OCI-LY1 (cell line): ENCODE results near the gene GMPR.

Experiments used
- H2AFZ ChIP-seq: fragments of 200-600 bp; sonication (generic), shearing (Covaris generic); 2 replicates; pipeline ENCODE4 v1.6.0; 2014; ENCODE audit warnings: antibody characterized with exemption, mild to moderate bottlenecking, low read length
- H3F3A ChIP-seq: fragments of 200-600 bp; sonication (generic), shearing (Covaris generic); 2 replicates; pipeline ENCODE4 v1.6.0; 2014; ENCODE audit warnings: mild to moderate bottlenecking, antibody characterized with exemption, low read length, moderate library complexity; ENCODE audit not compliant: insufficient read depth
- H3K27ac ChIP-seq: fragments of 200-600 bp; sonication (generic); 2 replicates; pipeline ENCODE4 v1.5.1; 2014; ENCODE audit warnings: low read length, mixed run types, mild to moderate bottlenecking, low read depth; ENCODE audit not compliant: poor library complexity, severe bottlenecking
- H3K27me3 ChIP-seq: fragments of 200-600 bp; sonication (generic); 2 replicates; pipeline ENCODE4 v1.6.0; 2014; ENCODE audit warnings: antibody characterized with exemption, mild to moderate bottlenecking, low read length, moderate library complexity; ENCODE audit not compliant: insufficient read depth
- H3K36me3 ChIP-seq: fragments of 200-600 bp; sonication (generic); 2 replicates; pipeline ENCODE4 v1.6.1; 2014; ENCODE audit warnings: mild to moderate bottlenecking, antibody characterized with exemption, low read length, moderate library complexity, mixed read lengths; ENCODE audit not compliant: insufficient read depth
- H3K4me1 ChIP-seq: fragments of 200-600 bp; sonication (generic); 2 replicates; pipeline ENCODE4 v1.5.1; 2014; ENCODE audit warnings: mild to moderate bottlenecking, low read length, moderate library complexity; ENCODE audit not compliant: insufficient read depth, severe bottlenecking
- H3K4me2 ChIP-seq: fragments of 200-600 bp; sonication (generic), shearing (Covaris generic); 2 replicates; pipeline ENCODE4 v1.6.1; 2014; ENCODE audit warnings: low read length
- H3K4me3 ChIP-seq: fragments of 200-600 bp; sonication (generic); 2 replicates; pipeline ENCODE4 v1.5.1; 2014; ENCODE audit warnings: low read length, low read depth, mild to moderate bottlenecking, mixed read lengths; ENCODE audit not compliant: poor library complexity, severe bottlenecking
- H3K79me2 ChIP-seq: fragments of 200-600 bp; shearing (Covaris generic); 2 replicates; pipeline ENCODE4 v1.6.1; 2016; ENCODE audit warnings: mixed run types, low read length, mixed read lengths; ENCODE audit not compliant: insufficient read depth
- H3K9ac ChIP-seq: fragments of 200-600 bp; sonication (generic), shearing (Covaris generic); 2 replicates; pipeline ENCODE4 v1.6.1; 2014; ENCODE audit warnings: mild to moderate bottlenecking, low read length, mixed read lengths
- H3K9me2 ChIP-seq: fragments of 200-600 bp; sonication (generic), shearing (Covaris generic); 2 replicates; pipeline ENCODE4 v1.6.1; 2014; ENCODE audit warnings: low read depth, mild to moderate bottlenecking, low read length, mixed read lengths
- H3K9me3 ChIP-seq: fragments of 200-600 bp; shearing (Covaris generic); 2 replicates; pipeline ENCODE4 v1.6.1; 2014; ENCODE audit warnings: low read length, mixed read lengths
- H4K20me1 ChIP-seq: fragments of 200-600 bp; sonication (generic), shearing (Covaris generic); 2 replicates; pipeline ENCODE4 v1.6.0; 2016; ENCODE audit warnings: mild to moderate bottlenecking, low read length; ENCODE audit not compliant: insufficient read depth
- EZH2 ChIP-seq: fragments of 200-600 bp; sonication (generic), shearing (Covaris generic); IDR thresholded peaks from 2 replicates; pipeline ENCODE4 v1.8.0; 2017; ENCODE audit warnings: borderline replicate concordance, mixed run types, mild to moderate bottlenecking, antibody characterized with exemption, low read length, moderate library complexity, mixed read lengths
- TF ChIP-seq, protein P1 (sequence below): fragments of 200-600 bp; sonication (generic), shearing (Covaris generic); IDR thresholded peaks from 2 replicates; pipeline ENCODE4 v1.5.1; 2017; ENCODE audit warnings: mild to moderate bottlenecking, antibody characterized with exemption, low read length, moderate library complexity, mixed read lengths

GMPR gene

DNA sequence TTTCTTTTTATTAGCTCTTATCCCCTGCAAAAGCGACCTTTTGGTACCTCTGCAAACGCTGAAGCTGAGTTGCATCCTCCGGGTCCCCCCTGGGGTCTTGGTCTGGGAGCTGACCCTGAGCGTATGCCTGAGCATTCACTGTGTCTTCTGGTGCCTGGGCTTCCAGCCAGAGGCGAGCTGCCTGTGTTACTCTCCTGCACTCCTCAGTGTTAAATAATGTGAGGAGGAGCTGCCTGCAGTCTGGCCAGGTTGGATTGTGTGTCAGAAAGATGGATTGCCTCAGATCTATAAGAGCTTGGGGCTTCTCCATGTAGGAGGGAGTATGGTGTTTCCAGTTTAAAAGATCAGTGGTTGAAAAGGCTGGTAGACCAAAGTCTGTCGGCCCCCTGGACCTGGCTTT, 8.7 kb upstream of the GMPR start:
- no peaks in the 10 kb centered on the region for H3K9me2 ChIP-seq
- H4K20me1 ChIP-seq = no peaks in the 10 kb centered on the region
- no peak overlapping the region for H2AFZ ChIP-seq
- H3F3A ChIP-seq = no peaks in the 10 kb centered on the region
- no peak overlapping the region for H3K4me2 ChIP-seq
- H3K79me2 ChIP-seq = no peaks in the 10 kb centered on the region
- no peaks in the 10 kb centered on the region for H3K36me3 ChIP-seq
- no peak overlapping the region for H3K4me3 ChIP-seq
- TF ChIP-seq, protein P1, sequence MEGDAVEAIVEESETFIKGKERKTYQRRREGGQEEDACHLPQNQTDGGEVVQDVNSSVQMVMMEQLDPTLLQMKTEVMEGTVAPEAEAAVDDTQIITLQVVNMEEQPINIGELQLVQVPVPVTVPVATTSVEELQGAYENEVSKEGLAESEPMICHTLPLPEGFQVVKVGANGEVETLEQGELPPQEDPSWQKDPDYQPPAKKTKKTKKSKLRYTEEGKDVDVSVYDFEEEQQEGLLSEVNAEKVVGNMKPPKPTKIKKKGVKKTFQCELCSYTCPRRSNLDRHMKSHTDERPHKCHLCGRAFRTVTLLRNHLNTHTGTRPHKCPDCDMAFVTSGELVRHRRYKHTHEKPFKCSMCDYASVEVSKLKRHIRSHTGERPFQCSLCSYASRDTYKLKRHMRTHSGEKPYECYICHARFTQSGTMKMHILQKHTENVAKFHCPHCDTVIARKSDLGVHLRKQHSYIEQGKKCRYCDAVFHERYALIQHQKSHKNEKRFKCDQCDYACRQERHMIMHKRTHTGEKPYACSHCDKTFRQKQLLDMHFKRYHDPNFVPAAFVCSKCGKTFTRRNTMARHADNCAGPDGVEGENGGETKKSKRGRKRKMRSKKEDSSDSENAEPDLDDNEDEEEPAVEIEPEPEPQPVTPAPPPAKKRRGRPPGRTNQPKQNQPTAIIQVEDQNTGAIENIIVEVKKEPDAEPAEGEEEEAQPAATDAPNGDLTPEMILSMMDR = no peak
- TF ChIP-seq EZH2 = no peak
- no peak overlapping the region for H3K9ac ChIP-seq
- no peak overlapping the region for H3K27ac ChIP-seq
- H3K4me1 ChIP-seq = no peaks in the 10 kb centered on the region
- H3K27me3 ChIP-seq = no peaks in the 10 kb centered on the region
- H3K9me3 ChIP-seq = no peaks in the 10 kb centered on the region

DNA sequence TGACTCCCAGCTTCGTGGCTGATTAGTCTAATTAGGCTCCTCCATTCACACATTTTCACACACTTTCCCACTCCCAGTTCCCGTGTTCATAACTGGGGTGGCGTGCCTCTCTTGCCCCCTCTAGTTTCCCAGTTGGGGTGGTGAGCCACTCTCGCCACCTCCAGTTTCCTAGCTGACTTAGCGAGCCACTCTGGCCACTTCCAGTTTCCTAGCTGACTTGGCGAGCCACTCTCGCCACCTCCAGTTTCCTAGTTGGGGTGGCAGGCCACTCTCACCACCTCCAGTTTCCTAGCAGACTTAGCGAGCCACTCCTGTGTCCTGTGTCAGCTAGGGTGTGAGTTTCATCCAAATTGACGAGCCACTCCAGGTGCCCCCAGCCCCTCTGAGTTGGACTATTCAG, 7.4 kb upstream of the GMPR start:
- H3K79me2 ChIP-seq = no peaks in the 10 kb centered on the region
- no peak overlapping the region for H2AFZ ChIP-seq
- H3F3A ChIP-seq = no peaks in the 10 kb centered on the region
- H3K9ac ChIP-seq = no peak overlapping the region
- no peaks in the 10 kb centered on the region for H3K36me3 ChIP-seq
- H3K4me1 ChIP-seq = no peaks in the 10 kb centered on the region
- no peak overlapping the region for H3K27ac ChIP-seq
- H3K9me2 ChIP-seq = no peaks in the 10 kb centered on the region
- no peak overlapping the region for H3K4me2 ChIP-seq
- no peak overlapping the region for H3K4me3 ChIP-seq
- TF ChIP-seq, protein P1 = no peak
- no peak for TF ChIP-seq EZH2
- no peaks in the 10 kb centered on the region for H4K20me1 ChIP-seq
- H3K27me3 ChIP-seq = no peaks in the 10 kb centered on the region
- no peaks in the 10 kb centered on the region for H3K9me3 ChIP-seq

DNA sequence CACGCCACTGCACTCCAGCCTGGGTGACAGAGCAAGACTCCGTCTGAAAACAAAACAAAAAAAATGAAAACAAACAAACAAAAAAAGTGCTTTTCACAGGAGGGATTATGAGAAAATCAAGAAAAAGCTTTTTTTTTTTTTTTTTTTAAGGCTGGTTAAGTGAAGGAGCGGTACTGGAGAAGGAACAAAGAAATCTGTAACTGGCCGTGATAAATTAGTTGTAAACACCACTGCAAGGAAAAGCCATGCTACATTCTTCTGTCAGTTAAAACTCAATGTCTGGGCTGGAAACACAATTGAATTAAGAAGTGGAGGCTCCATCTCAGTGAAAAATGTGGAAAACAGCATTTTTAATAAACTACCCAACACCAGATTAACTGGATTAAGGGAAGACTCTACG, 6.3 kb upstream of the GMPR start:
- H3K4me3 ChIP-seq = no peak overlapping the region
- H3K4me1 ChIP-seq = no peaks in the 10 kb centered on the region
- H3K9me3 ChIP-seq = no peaks in the 10 kb centered on the region
- no peak overlapping the region for H3K4me2 ChIP-seq
- no peak overlapping the region for H2AFZ ChIP-seq
- H3K27me3 ChIP-seq = no peaks in the 10 kb centered on the region
- H3K36me3 ChIP-seq = no peaks in the 10 kb centered on the region
- H3K9me2 ChIP-seq = no peaks in the 10 kb centered on the region
- H3K27ac ChIP-seq = no peak overlapping the region
- no peak for TF ChIP-seq EZH2
- TF ChIP-seq, protein P1 = no peak
- no peak overlapping the region for H3K9ac ChIP-seq
- no peaks in the 10 kb centered on the region for H3K79me2 ChIP-seq
- no peaks in the 10 kb centered on the region for H3F3A ChIP-seq
- no peaks in the 10 kb centered on the region for H4K20me1 ChIP-seq
